GM12873 (cell line): ENCODE data around the gene C2CD3.

ENCODE experiments used
- CTCF ChIP-seq: IDR thresholded peaks from 2 replicates; pipeline ENCODE4 v1.5.1; 2012; ENCODE audit warnings: low read depth, mild to moderate bottlenecking, moderate library complexity, low read length, control low read depth; ENCODE audit not compliant: insufficient read depth; ENCODE audit errors: missing control alignments

The C2CD3 gene

GRCh38 chr11:74010306-74011300 lies 160.2 kb downstream of the C2CD3 start:
- no peak for TF ChIP-seq CTCF

GRCh38 chr11:74009675-74010305 lies 161.0 kb downstream of the C2CD3 start:
- TF ChIP-seq CTCF: no peak

GRCh38 chr11:74009230-74009547 lies 161.6 kb downstream of the C2CD3 start:
- TF ChIP-seq CTCF: no peak

GRCh38 chr11:74008373-74009229 lies 162.2 kb downstream of the C2CD3 start, which contains the start of gene UCP3:
Gene UCP3 (minus strand): TSS chr11:74009085. CDS start chr11:74007042, 2,043 bp downstream.
- TF ChIP-seq CTCF: no peak

GRCh38 chr11:74007691-74008372 lies 163.0 kb downstream of the C2CD3 start:
- TF ChIP-seq CTCF: no peak

- TF ChIP-seq CTCF: no peak
Observed at GRCh38 chr11:74006743-74007304, 164.0 kb downstream of the C2CD3 start.
